Dedifferentiated amniotic fluid mesenchymal stem cell (primary cell): ENCODE data around the gene NME3.

Source experiments
- DNase-seq: peaks from one replicate; pipeline ENCODE4 v3.0.0-alpha.2; 2016; ENCODE audit errors: extremely low spot score

Gene NME3

GRCh38 chr16:1793578-1794220 lies 22.4 kb upstream of the NME3 start, which contains the start of gene IGFALS:
Gene IGFALS (minus strand): TSS chr16:1793705. CDS start chr16:1793652, 53 bp downstream.
- no peak for DNase-seq

- no peak for DNase-seq
Observed at GRCh38 chr16:1792836-1793577, 21.7 kb upstream of the NME3 start.

GRCh38 chr16:1791943-1792812 lies 20.8 kb upstream of the NME3 start:
- no peak for DNase-seq

- DNase-seq, result no peak
Observed at GRCh38 chr16:1791256-1791942, 20.1 kb upstream of the NME3 start.

- no peak for DNase-seq
Observed at GRCh38 chr16:1790611-1791255, 19.4 kb upstream of the NME3 start.

- no peak for DNase-seq
Observed at GRCh38 chr16:1790261-1790610, 18.9 kb upstream of the NME3 start.

GRCh38 chr16:1789643-1790045 lies 18.3 kb upstream of the NME3 start:
- no peak for DNase-seq

- no peak for DNase-seq
Observed at GRCh38 chr16:1788708-1789100, 17.4 kb upstream of the NME3 start.

- DNase-seq, result no peak
Observed at GRCh38 chr16:1788095-1788707, 16.9 kb upstream of the NME3 start.

- no peak for DNase-seq
Observed at GRCh38 chr16:1787322-1788094, 16.2 kb upstream of the NME3 start.

- no peak for DNase-seq
Observed at GRCh38 chr16:1787056-1787321, 15.6 kb upstream of the NME3 start.

- DNase-seq, result no peak
Observed at GRCh38 chr16:1786242-1787055, 15.1 kb upstream of the NME3 start.

GRCh38 chr16:1785846-1786170 lies 14.5 kb upstream of the NME3 start:
- no peak for DNase-seq

- no peak for DNase-seq
Observed at GRCh38 chr16:1784977-1785845, 13.9 kb upstream of the NME3 start.

GRCh38 chr16:1782408-1783264 lies 11.3 kb upstream of the NME3 start, which contains the start of the genes NUBP2 and SPSB3:
Gene NUBP2 (plus strand): TSS chr16:1782960. CDS start chr16:1783021, 61 bp downstream.
Gene SPSB3 (minus strand): TSS chr16:1782571. CDS start chr16:1781483, 1,088 bp downstream.
- peak; percentile 100 for DNase-seq

- no peak for DNase-seq
Observed at GRCh38 chr16:1781758-1782407, 10.5 kb upstream of the NME3 start.

GRCh38 chr16:1781254-1781653 lies 9.9 kb upstream of the NME3 start:
- DNase-seq, result no peak
